Neural crest cell (in vitro differentiated cells): ENCODE results near the gene MAST4. TPM values are rescaled to one million over a fixed set of nuclear protein-coding genes. Genes with fewer than 3 reads are reported as not detected.

Experiments
- DNase-seq: peaks from one replicate; pipeline ENCODE4 v3.0.0; 2021; ENCODE audit warnings: low read depth, mixed read lengths, low spot score
- H3K27ac Mint-ChIP-seq: one replicate; pipeline ENCODE4 v1.8.0; 2021; ENCODE audit warnings: mild to moderate bottlenecking, mixed read lengths; ENCODE audit not compliant: unreplicated experiment
- H3K27me3 Mint-ChIP-seq: 2 replicates; pipeline ENCODE4 v1.8.0; 2021; ENCODE audit warnings: low read depth, mild to moderate bottlenecking, mixed read lengths
- H3K36me3 Mint-ChIP-seq: 2 replicates; pipeline ENCODE4 v1.8.0; 2021; ENCODE audit warnings: low read depth, mild to moderate bottlenecking, mixed read lengths
- H3K4me1 Mint-ChIP-seq: 2 replicates; pipeline ENCODE4 v1.8.0; 2021; ENCODE audit warnings: mixed read lengths
- H3K4me3 Mint-ChIP-seq: one replicate; pipeline ENCODE4 v1.8.0; 2021; ENCODE audit warnings: mild to moderate bottlenecking, mixed read lengths
- H3K9me3 Mint-ChIP-seq: 2 replicates; pipeline ENCODE4 v1.8.0; 2021; ENCODE audit warnings: mixed read lengths
- total RNA-seq: library from RNA; stranded (reverse); gene quantifications from 2 replicates; pipeline ENCODE4 v1.2.1, GENCODE V29; 2021
- TF ChIP-seq, protein P1 (sequence below): fragments of 200-600 bp; sonication (generic); conservative IDR thresholded peaks from 2 replicates; pipeline ENCODE4 v1.5.0; 2021; ENCODE audit warnings: antibody characterized with exemption, mild to moderate bottlenecking

Gene MAST4
- total RNA-seq, 1 donor from 2014 or later = 7.3 TPM

DNA sequence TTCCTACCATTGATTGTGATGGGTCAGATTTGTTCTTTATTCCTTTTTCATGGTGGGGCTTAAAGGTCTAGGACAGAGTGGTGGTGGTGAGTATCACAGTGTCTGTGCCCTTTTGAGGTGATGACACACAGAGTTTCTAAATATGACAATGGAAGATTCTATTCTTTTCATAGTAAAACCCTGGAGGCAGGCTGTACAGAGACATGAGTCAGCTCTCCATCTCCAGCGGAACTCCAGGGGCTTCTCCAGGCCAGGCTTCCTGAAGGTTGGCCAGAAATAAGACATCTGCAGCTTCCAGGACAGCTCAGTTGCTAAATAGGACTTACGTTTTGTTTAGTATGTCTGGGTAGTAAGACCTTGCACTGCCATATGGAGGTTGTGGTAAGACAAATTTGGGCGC is 370.9 kb downstream of the MAST4 start:
- Mint-ChIP-seq H3K36me3 (no peaks in the 10 kb centered on the region), H3K9me3 (peaks cover 8% of the 10 kb centered on the region), H3K4me3 (no peak overlapping the region), H3K27me3 (no peaks in the 10 kb centered on the region), H3K4me1 (peaks cover 8% of the 10 kb centered on the region), H3K27ac (no peak overlapping the region)
- no peak for DNase-seq
- TF ChIP-seq, protein P1, sequence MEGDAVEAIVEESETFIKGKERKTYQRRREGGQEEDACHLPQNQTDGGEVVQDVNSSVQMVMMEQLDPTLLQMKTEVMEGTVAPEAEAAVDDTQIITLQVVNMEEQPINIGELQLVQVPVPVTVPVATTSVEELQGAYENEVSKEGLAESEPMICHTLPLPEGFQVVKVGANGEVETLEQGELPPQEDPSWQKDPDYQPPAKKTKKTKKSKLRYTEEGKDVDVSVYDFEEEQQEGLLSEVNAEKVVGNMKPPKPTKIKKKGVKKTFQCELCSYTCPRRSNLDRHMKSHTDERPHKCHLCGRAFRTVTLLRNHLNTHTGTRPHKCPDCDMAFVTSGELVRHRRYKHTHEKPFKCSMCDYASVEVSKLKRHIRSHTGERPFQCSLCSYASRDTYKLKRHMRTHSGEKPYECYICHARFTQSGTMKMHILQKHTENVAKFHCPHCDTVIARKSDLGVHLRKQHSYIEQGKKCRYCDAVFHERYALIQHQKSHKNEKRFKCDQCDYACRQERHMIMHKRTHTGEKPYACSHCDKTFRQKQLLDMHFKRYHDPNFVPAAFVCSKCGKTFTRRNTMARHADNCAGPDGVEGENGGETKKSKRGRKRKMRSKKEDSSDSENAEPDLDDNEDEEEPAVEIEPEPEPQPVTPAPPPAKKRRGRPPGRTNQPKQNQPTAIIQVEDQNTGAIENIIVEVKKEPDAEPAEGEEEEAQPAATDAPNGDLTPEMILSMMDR = no peak

- no peak for DNase-seq
- Mint-ChIP-seq H3K4me1 (peaks cover 8% of the 10 kb centered on the region), H3K36me3 (no peaks in the 10 kb centered on the region), H3K9me3 (peaks cover 8% of the 10 kb centered on the region), H3K27ac (no peak overlapping the region), H3K4me3 (no peak overlapping the region), H3K27me3 (no peaks in the 10 kb centered on the region)
- TF ChIP-seq, protein P1 = no peak
These were observed 371.7 kb downstream of the MAST4 start for GRCh38 chr5:66967826-66968262.

- H3K36me3 Mint-ChIP-seq = no peaks in the 10 kb centered on the region
- H3K4me3 Mint-ChIP-seq = no peak overlapping the region
- no peak for DNase-seq
- peaks cover 8% of the 10 kb centered on the region for H3K9me3 Mint-ChIP-seq
- no peak overlapping the region for H3K27ac Mint-ChIP-seq
- H3K27me3 Mint-ChIP-seq = no peaks in the 10 kb centered on the region
- peaks cover 8% of the 10 kb centered on the region for H3K4me1 Mint-ChIP-seq
- TF ChIP-seq, protein P1 = no peak
These were observed 373.3 kb downstream of the MAST4 start for GRCh38 chr5:66969484-66969883.

DNA sequence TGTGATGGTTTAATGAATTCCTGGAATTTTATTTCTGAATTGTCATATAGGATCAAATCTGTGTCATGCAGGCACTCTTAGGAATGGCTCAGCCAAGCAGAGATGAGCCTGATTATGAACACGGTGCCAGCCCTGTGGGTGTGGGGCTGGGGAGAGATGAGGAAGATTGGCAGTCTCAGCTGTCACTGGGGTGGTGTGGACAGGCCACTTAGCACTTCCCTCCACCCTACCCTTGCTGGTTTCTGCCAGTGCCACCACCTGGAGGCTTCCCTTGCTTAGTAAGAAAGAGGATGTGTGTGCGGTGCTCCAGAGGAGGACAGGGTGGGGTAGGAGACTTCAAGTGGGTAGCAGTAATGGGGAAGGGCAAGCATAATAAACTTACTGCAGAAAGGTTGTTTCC is 373.8 kb downstream of the MAST4 start:
- Mint-ChIP-seq H3K36me3 (no peaks in the 10 kb centered on the region), H3K27ac (no peak overlapping the region), H3K4me1 (peaks cover 8% of the 10 kb centered on the region), H3K4me3 (no peak overlapping the region), H3K9me3 (peaks cover 8% of the 10 kb centered on the region), H3K27me3 (no peaks in the 10 kb centered on the region)
- DNase-seq = no peak
- TF ChIP-seq, protein P1 = no peak

DNA sequence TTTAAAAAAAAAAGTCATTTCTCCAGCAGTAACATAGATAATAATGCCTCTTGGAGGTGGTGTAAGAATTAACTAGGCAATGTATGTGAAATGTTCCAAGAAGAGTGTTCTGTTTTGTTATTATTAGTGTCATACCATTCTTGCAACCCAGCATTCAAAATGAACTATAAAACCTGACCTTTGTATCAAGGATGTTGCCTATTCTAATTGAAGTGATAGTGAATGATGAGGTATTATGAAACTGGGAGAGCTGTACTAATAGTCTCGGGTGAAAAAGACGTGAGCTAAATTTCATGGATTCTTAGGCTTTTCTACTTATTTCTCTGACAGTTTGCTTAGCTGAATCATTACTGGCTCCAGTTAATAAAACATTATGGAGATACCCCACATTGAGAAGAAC is 375.8 kb downstream of the MAST4 start:
- no peak overlapping the region for H3K4me3 Mint-ChIP-seq
- H3K36me3 Mint-ChIP-seq = no peaks in the 10 kb centered on the region
- no peak overlapping the region for H3K27ac Mint-ChIP-seq
- no peaks in the 10 kb centered on the region for H3K27me3 Mint-ChIP-seq
- H3K4me1 Mint-ChIP-seq = peaks cover 8% of the 10 kb centered on the region
- H3K9me3 Mint-ChIP-seq = no peaks in the 10 kb centered on the region
- DNase-seq = no peak
- TF ChIP-seq, protein P1 = no peak

- peaks cover 2% of the 10 kb centered on the region for H3K27me3 Mint-ChIP-seq
- no peaks in the 10 kb centered on the region for H3K9me3 Mint-ChIP-seq
- DNase-seq = no peak
- TF ChIP-seq, protein P1 = no peak
- no peak overlapping the region for H3K27ac Mint-ChIP-seq
- H3K4me1 Mint-ChIP-seq = peaks cover 8% of the 10 kb centered on the region
- H3K36me3 Mint-ChIP-seq = no peaks in the 10 kb centered on the region
- no peak overlapping the region for H3K4me3 Mint-ChIP-seq
These were observed 378.1 kb downstream of the MAST4 start for GRCh38 chr5:66974256-66974655.
